Activated CD8-positive, alpha-beta T cell treated with anti-CD3 and anti-CD28 coated beads for 36 hours (primary cell): ENCODE data around the gene HIPK4. TPM values are rescaled to one million over a fixed set of nuclear protein-coding genes. Genes with fewer than 3 reads are reported as not detected.

Experiments
- ATAC-seq: fragments of 200-7000 bp; cut with Tn5 transposase; one replicate; pipeline ENCODE4 v1.10.0; 2021; ENCODE audit warnings: mild to moderate bottlenecking, moderate library complexity
- CTCF ChIA-PET: fragments of 350-600 bp; sonication (Branson Sonifier 250); formaldehyde crosslinking; loops from one replicate; lab custom pipeline; 2021; ENCODE audit warnings: antibody characterized with exemption; lab: Charles Lee
- POLR2A ChIA-PET: fragments of 350-600 bp; sonication (Branson Sonifier 250); formaldehyde crosslinking; loops from one replicate; lab custom pipeline; 2021; ENCODE audit warnings: antibody characterized with exemption; lab: Charles Lee
- DNase-seq: peaks from one replicate; pipeline ENCODE4 v3.0.0-alpha.2; 2020
- H3K27ac Mint-ChIP-seq: one replicate; pipeline ENCODE4 v1.8.0; 2021; ENCODE audit warnings: mild to moderate bottlenecking, mixed read lengths
- H3K27me3 Mint-ChIP-seq: one replicate; pipeline ENCODE4 v1.8.0; 2021; ENCODE audit warnings: mixed read lengths
- H3K36me3 Mint-ChIP-seq: one replicate; pipeline ENCODE4 v1.8.0; 2021; ENCODE audit warnings: low read depth, mixed read lengths
- H3K4me1 Mint-ChIP-seq: one replicate; pipeline ENCODE4 v1.8.0; 2021; ENCODE audit warnings: low read depth, mixed read lengths
- H3K4me3 Mint-ChIP-seq: one replicate; pipeline ENCODE4 v1.8.0; 2021; ENCODE audit warnings: mild to moderate bottlenecking, moderate library complexity, mixed read lengths
- H3K9me3 Mint-ChIP-seq: one replicate; pipeline ENCODE4 v1.8.0; 2021; ENCODE audit warnings: mixed read lengths
- CTCF ChIP-seq: fragments of 200-600 bp; IDR thresholded peaks from one replicate; pipeline ENCODE4 v1.8.0; 2022; ENCODE audit warnings: antibody characterized with exemption, mild to moderate bottlenecking
- intact Hi-C: fragments of 100-400 bp; cut with micrococcal nuclease; formaldehyde crosslinking; loops from one replicate; pipeline ENCODE4 v1.10.0; 2022
- total RNA-seq, 2 experiments: library from RNA; stranded (reverse); gene quantifications; one replicate each; pipeline ENCODE4 v1.2.3, GENCODE V29; 2021

The HIPK4 gene
- total RNA-seq, 2 experiments from 2014 or later, result not detected

- H3K4me3 Mint-ChIP-seq, result no peak overlapping the region
- H3K27me3 Mint-ChIP-seq, result no peaks in the 10 kb centered on the region
- POLR2A ChIA-PET, result no interaction called here
- peaks cover 11% of the 10 kb centered on the region for H3K4me1 Mint-ChIP-seq
- intact Hi-C loops, result no loop called here
- no peaks in the 10 kb centered on the region for H3K9me3 Mint-ChIP-seq
- no peak overlapping the region for H3K27ac Mint-ChIP-seq
- ATAC-seq (no peak), DNase-seq (no peak)
- TF ChIP-seq CTCF, result no peak
- CTCF ChIA-PET, result interaction anchor here (1.2 to 1.3 kb wide), 2 partner anchors 20 to 118 kb away, joined by 3 read pairs; no protein-coding TSS in a partner anchor
- H3K36me3 Mint-ChIP-seq, result no peaks in the 10 kb centered on the region
Measured at GRCh38 chr19:40400559-40400958, 10.6 kb upstream of the HIPK4 start.

GRCh38 chr19:40398417-40399131 is 8.6 kb upstream of the HIPK4 start:
- ATAC-seq, result peak; percentile 82
- TF ChIP-seq CTCF, result no peak
- ChIA-PET CTCF (no interaction called here), POLR2A (no interaction called here)
- H3K27ac Mint-ChIP-seq, result no peak overlapping the region
- no peaks in the 10 kb centered on the region for H3K27me3 Mint-ChIP-seq
- peak; percentile 84 for DNase-seq
- peaks cover 9% of the 10 kb centered on the region for H3K4me1 Mint-ChIP-seq
- H3K9me3 Mint-ChIP-seq, result no peaks in the 10 kb centered on the region
- intact Hi-C loops, result no loop called here
- no peak overlapping the region for H3K4me3 Mint-ChIP-seq
- H3K36me3 Mint-ChIP-seq, result no peaks in the 10 kb centered on the region

GRCh38 chr19:40397568-40397906 is 7.6 kb upstream of the HIPK4 start:
- no peaks in the 10 kb centered on the region for H3K9me3 Mint-ChIP-seq
- no peak overlapping the region for H3K27ac Mint-ChIP-seq
- H3K4me1 Mint-ChIP-seq, result peaks cover 5% of the 10 kb centered on the region
- ChIA-PET POLR2A (no interaction called here), CTCF (no interaction called here)
- no peak for ATAC-seq
- no peak for TF ChIP-seq CTCF
- no peaks in the 10 kb centered on the region for H3K36me3 Mint-ChIP-seq
- intact Hi-C loops, result no loop called here
- H3K27me3 Mint-ChIP-seq, result no peaks in the 10 kb centered on the region
- no peak for DNase-seq
- no peak overlapping the region for H3K4me3 Mint-ChIP-seq

- H3K27ac Mint-ChIP-seq, result no peak overlapping the region
- ATAC-seq (no peak), DNase-seq (no peak)
- no peaks in the 10 kb centered on the region for H3K36me3 Mint-ChIP-seq
- no peak overlapping the region for H3K4me3 Mint-ChIP-seq
- intact Hi-C loops, result no loop called here
- no peaks in the 10 kb centered on the region for H3K27me3 Mint-ChIP-seq
- CTCF ChIA-PET, result interaction anchor here (1.9 kb wide), 1 partner anchor 92 kb away, joined by 6 read pairs; no protein-coding TSS in a partner anchor
- H3K4me1 Mint-ChIP-seq, result peaks cover 5% of the 10 kb centered on the region
- no peak for TF ChIP-seq CTCF
- no peaks in the 10 kb centered on the region for H3K9me3 Mint-ChIP-seq
- POLR2A ChIA-PET, result interaction anchor here (1.0 kb wide), 1 partner anchor 30 kb away, joined by 4 read pairs; no protein-coding TSS in a partner anchor
Measured at GRCh38 chr19:40396886-40397567, 7.0 kb upstream of the HIPK4 start.

GRCh38 chr19:40395956-40396355 is 6.0 kb upstream of the HIPK4 start:
- no peaks in the 10 kb centered on the region for H3K9me3 Mint-ChIP-seq
- peaks cover 5% of the 10 kb centered on the region for H3K4me1 Mint-ChIP-seq
- DNase-seq (no peak), ATAC-seq (no peak)
- no peak for TF ChIP-seq CTCF
- H3K4me3 Mint-ChIP-seq, result no peak overlapping the region
- ChIA-PET CTCF (interaction anchor here (1.2 to 1.9 kb wide), 2 partner anchors 25 to 91 kb away, joined by 3 to 6 read pairs; no protein-coding TSS in a partner anchor), POLR2A (interaction anchor here (0.6 to 1.0 kb wide), 2 partner anchors 31 to 827 kb away, joined by 3 to 4 read pairs; no protein-coding TSS in a partner anchor)
- H3K27ac Mint-ChIP-seq, result no peak overlapping the region
- no peaks in the 10 kb centered on the region for H3K36me3 Mint-ChIP-seq
- H3K27me3 Mint-ChIP-seq, result no peaks in the 10 kb centered on the region
- intact Hi-C loops, result no loop called here
